ENCODE data around the gene PEAK1.

The PEAK1 gene

DNA sequence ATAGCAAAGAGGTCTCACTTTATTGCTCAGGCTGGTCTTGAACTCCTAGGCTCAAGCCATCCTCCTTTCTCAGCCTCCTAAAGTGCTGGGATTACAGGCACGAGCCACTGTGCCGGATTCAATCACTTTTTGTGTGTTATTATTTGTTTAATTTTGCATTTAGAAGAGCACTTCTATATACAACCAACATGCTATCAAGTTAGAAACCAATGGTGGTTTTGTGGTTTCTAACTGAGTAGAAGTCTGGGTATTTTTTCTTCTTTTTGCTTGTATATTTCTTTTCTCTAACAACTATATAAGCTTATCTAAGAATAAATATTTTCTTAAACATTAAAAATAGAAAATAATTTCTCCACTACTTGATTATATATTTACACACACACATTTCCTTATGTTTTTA, 86.7 kb downstream of the PEAK1 start:
- H3K36me3 ChIP-seq (ENCODE audit: control insufficient read depth in 2 of 2, insufficient read depth in 2 of 2, low read length in 2 of 2): no peaks in the 10 kb centered on the region
- H3K9me3 ChIP-seq (ENCODE audit: control insufficient read depth in 2 of 2, low read length in 2 of 2): no peaks in the 10 kb centered on the region
- H3K9ac ChIP-seq (ENCODE audit: low read length in 2 of 2): no peak overlapping the region
- H3K27ac ChIP-seq (ENCODE audit: low read length): no peak overlapping the region
- H3K27me3 ChIP-seq (ENCODE audit: control insufficient read depth in 1 of 2, insufficient read depth in 2 of 2, low read length in 2 of 2): no peaks in the 10 kb centered on the region
- no peaks in the 10 kb centered on the region for H3K4me1 ChIP-seq (ENCODE audit: control insufficient read depth, insufficient read depth, low read length)
- H3K4me3 ChIP-seq (ENCODE audit: low read length in 2 of 2): no peak overlapping the region

- H3K27ac ChIP-seq (ENCODE audit: low read length): no peak overlapping the region
- peaks cover 0 to 2% of the 10 kb centered on the region in 2 donors for H3K9me3 ChIP-seq (ENCODE audit: control insufficient read depth in 2 of 2, low read length in 2 of 2)
- H3K27me3 ChIP-seq (ENCODE audit: control insufficient read depth in 1 of 2, insufficient read depth in 2 of 2, low read length in 2 of 2): no peaks in the 10 kb centered on the region
- H3K36me3 ChIP-seq (ENCODE audit: control insufficient read depth in 2 of 2, insufficient read depth in 2 of 2, low read length in 2 of 2): no peaks in the 10 kb centered on the region
- H3K9ac ChIP-seq (ENCODE audit: low read length in 2 of 2): no peak overlapping the region
- H3K4me3 ChIP-seq (ENCODE audit: low read length in 2 of 2): no peak overlapping the region
- H3K4me1 ChIP-seq (ENCODE audit: control insufficient read depth, insufficient read depth, low read length): no peaks in the 10 kb centered on the region
These were observed 90.7 kb downstream of the PEAK1 start for GRCh38 chr15:77329202-77329601.

DNA sequence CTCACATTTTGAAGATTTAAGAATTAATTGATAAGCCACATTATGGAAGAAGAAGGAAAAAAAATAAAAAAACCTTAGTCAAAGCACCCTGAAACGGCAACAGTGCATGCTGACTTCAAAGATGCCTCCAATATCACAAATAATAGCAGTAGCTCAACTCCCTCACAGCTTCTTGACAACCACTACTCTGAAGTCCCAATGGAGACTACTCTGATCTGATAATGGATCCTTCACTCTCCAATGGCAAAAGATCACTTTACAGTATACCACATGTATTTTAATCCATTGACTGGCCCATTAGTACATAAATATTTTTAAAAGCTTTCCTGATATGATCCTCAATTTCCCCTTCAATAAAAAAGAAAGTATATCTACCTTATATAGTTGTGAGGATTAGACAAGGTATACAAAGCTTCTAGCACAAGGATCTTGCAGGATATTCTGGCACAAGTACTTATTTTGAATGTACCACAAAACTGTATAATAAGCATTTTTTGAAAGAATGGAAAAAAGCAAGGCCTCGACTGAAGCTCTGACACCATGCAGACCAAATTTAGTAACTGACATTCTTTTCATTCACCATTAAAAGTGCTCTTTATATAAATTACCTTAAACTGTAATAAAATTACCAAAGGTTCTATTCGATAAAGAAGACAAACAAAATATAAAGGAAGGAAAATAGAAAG, 91.9 kb downstream of the PEAK1 start:
- no peaks in the 10 kb centered on the region for H3K27me3 ChIP-seq (ENCODE audit: control insufficient read depth in 1 of 2, insufficient read depth in 2 of 2, low read length in 2 of 2)
- H3K4me3 ChIP-seq (ENCODE audit: low read length in 2 of 2): no peak overlapping the region
- H3K27ac ChIP-seq (ENCODE audit: low read length): no peak overlapping the region
- H3K9me3 ChIP-seq (ENCODE audit: control insufficient read depth in 2 of 2, low read length in 2 of 2): peaks cover 0 to 2% of the 10 kb centered on the region in 2 donors
- H3K36me3 ChIP-seq (ENCODE audit: control insufficient read depth in 2 of 2, insufficient read depth in 2 of 2, low read length in 2 of 2): no peaks in the 10 kb centered on the region
- H3K4me1 ChIP-seq (ENCODE audit: control insufficient read depth, insufficient read depth, low read length): no peaks in the 10 kb centered on the region
- H3K9ac ChIP-seq (ENCODE audit: low read length in 2 of 2): no peak overlapping the region

GRCh38 chr15:77327168-77327567, 92.7 kb downstream of the PEAK1 start:
- H3K36me3 ChIP-seq (ENCODE audit: control insufficient read depth in 2 of 2, insufficient read depth in 2 of 2, low read length in 2 of 2): no peaks in the 10 kb centered on the region
- H3K9me3 ChIP-seq (ENCODE audit: control insufficient read depth in 2 of 2, low read length in 2 of 2): peaks cover 0 to 2% of the 10 kb centered on the region in 2 donors
- no peak overlapping the region for H3K4me3 ChIP-seq (ENCODE audit: low read length in 2 of 2)
- H3K4me1 ChIP-seq (ENCODE audit: control insufficient read depth, insufficient read depth, low read length): no peaks in the 10 kb centered on the region
- no peak overlapping the region for H3K9ac ChIP-seq (ENCODE audit: low read length in 2 of 2)
- no peak overlapping the region for H3K27ac ChIP-seq (ENCODE audit: low read length)
- no peaks in the 10 kb centered on the region for H3K27me3 ChIP-seq (ENCODE audit: control insufficient read depth in 1 of 2, insufficient read depth in 2 of 2, low read length in 2 of 2)

DNA sequence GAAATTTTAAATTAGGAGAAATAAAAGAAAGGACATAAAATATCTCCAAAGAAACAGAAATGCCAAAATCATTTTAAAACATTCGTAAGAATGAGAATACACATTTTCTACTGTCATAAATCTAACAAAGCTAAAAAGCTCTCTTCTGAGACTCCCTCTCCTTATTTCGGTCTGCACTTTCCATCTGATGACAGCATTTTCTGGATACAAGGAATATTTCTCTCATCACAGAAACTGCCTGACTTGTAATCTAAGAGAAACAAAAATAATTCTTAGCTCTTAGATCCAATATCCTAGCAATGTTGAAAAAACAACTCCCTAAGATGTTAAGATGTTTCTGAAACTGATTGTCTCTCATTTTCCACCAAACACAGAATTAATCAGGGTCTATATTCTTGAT, 93.5 kb downstream of the PEAK1 start:
- Histone ChIP-seq H3K9me3 (ENCODE audit: control insufficient read depth in 2 of 2, low read length in 2 of 2) (peaks cover 0 to 2% of the 10 kb centered on the region in 2 donors), H3K4me1 (ENCODE audit: control insufficient read depth, insufficient read depth, low read length) (no peaks in the 10 kb centered on the region)

GRCh38 chr15:77312523-77312922, 107.4 kb downstream of the PEAK1 start:
- Histone ChIP-seq H3K27me3 (ENCODE audit: control insufficient read depth in 1 of 2, insufficient read depth in 2 of 2, low read length in 2 of 2) (no peaks in the 10 kb centered on the region), H3K36me3 (ENCODE audit: control insufficient read depth in 2 of 2, insufficient read depth in 2 of 2, low read length in 2 of 2) (no peaks in the 10 kb centered on the region), H3K4me3 (ENCODE audit: low read length in 2 of 2) (no peak overlapping the region), H3K9ac (ENCODE audit: low read length in 2 of 2) (no peak overlapping the region), H3K4me1 (ENCODE audit: control insufficient read depth, insufficient read depth, low read length) (no peaks in the 10 kb centered on the region), H3K27ac (ENCODE audit: low read length) (no peak overlapping the region), H3K9me3 (ENCODE audit: control insufficient read depth in 2 of 2, low read length in 2 of 2) (no peaks in the 10 kb centered on the region)

More for the DNA sequence above, 93.5 kb downstream of the PEAK1 start:
- no peak overlapping the region for H3K4me3 ChIP-seq (ENCODE audit: low read length in 2 of 2)
- H3K36me3 ChIP-seq (ENCODE audit: control insufficient read depth in 2 of 2, insufficient read depth in 2 of 2, low read length in 2 of 2): no peaks in the 10 kb centered on the region
- H3K27ac ChIP-seq (ENCODE audit: low read length): no peak overlapping the region
- H3K27me3 ChIP-seq (ENCODE audit: control insufficient read depth in 1 of 2, insufficient read depth in 2 of 2, low read length in 2 of 2): no peaks in the 10 kb centered on the region
- H3K9ac ChIP-seq (ENCODE audit: low read length in 2 of 2): no peak overlapping the region

- H3K27ac ChIP-seq (ENCODE audit: low read length): no peak overlapping the region
- H3K27me3 ChIP-seq (ENCODE audit: control insufficient read depth in 1 of 2, insufficient read depth in 2 of 2, low read length in 2 of 2): no peaks in the 10 kb centered on the region
- H3K9ac ChIP-seq (ENCODE audit: low read length in 2 of 2): no peak overlapping the region
- H3K4me3 ChIP-seq (ENCODE audit: low read length in 2 of 2): no peak overlapping the region
- H3K9me3 ChIP-seq (ENCODE audit: control insufficient read depth in 2 of 2, low read length in 2 of 2): no peaks in the 10 kb centered on the region
- H3K4me1 ChIP-seq (ENCODE audit: control insufficient read depth, insufficient read depth, low read length): no peaks in the 10 kb centered on the region
- no peaks in the 10 kb centered on the region for H3K36me3 ChIP-seq (ENCODE audit: control insufficient read depth in 2 of 2, insufficient read depth in 2 of 2, low read length in 2 of 2)
These were observed 108.1 kb downstream of the PEAK1 start for GRCh38 chr15:77311618-77312398.

GRCh38 chr15:77311020-77311419, 108.9 kb downstream of the PEAK1 start:
- Histone ChIP-seq H3K9me3 (ENCODE audit: control insufficient read depth in 2 of 2, low read length in 2 of 2) (no peaks in the 10 kb centered on the region), H3K9ac (ENCODE audit: low read length in 2 of 2) (no peak overlapping the region), H3K27me3 (ENCODE audit: control insufficient read depth in 1 of 2, insufficient read depth in 2 of 2, low read length in 2 of 2) (no peaks in the 10 kb centered on the region), H3K4me3 (ENCODE audit: low read length in 2 of 2) (no peak overlapping the region), H3K27ac (ENCODE audit: low read length) (no peak overlapping the region), H3K36me3 (ENCODE audit: control insufficient read depth in 2 of 2, insufficient read depth in 2 of 2, low read length in 2 of 2) (no peaks in the 10 kb centered on the region), H3K4me1 (ENCODE audit: control insufficient read depth, insufficient read depth, low read length) (no peaks in the 10 kb centered on the region)

DNA sequence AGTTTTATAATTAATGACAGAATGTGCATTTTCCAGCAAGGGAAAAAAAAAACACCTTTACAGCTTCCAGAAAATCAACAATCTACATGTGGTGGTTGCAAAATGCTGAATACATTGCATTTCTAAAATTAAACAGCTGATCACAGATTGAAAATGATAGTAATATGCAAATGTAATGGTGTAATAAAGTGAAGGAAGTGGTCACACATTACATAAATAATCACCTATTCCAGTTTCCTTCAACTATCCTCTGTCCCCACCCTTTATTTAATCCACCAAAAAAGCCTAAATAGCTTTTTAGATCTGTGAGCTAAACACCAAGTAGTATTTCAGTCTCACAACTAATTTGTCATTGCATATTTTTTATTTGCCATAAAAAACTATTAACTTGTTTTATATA, 110.5 kb downstream of the PEAK1 start:
- Histone ChIP-seq H3K27me3 (ENCODE audit: control insufficient read depth in 1 of 2, insufficient read depth in 2 of 2, low read length in 2 of 2) (no peaks in the 10 kb centered on the region), H3K36me3 (ENCODE audit: control insufficient read depth in 2 of 2, insufficient read depth in 2 of 2, low read length in 2 of 2) (no peaks in the 10 kb centered on the region), H3K4me3 (ENCODE audit: low read length in 2 of 2) (no peak overlapping the region), H3K4me1 (ENCODE audit: control insufficient read depth, insufficient read depth, low read length) (no peaks in the 10 kb centered on the region), H3K9ac (ENCODE audit: low read length in 2 of 2) (no peak overlapping the region), H3K27ac (ENCODE audit: low read length) (no peak overlapping the region), H3K9me3 (ENCODE audit: control insufficient read depth in 2 of 2, low read length in 2 of 2) (no peaks in the 10 kb centered on the region)

DNA sequence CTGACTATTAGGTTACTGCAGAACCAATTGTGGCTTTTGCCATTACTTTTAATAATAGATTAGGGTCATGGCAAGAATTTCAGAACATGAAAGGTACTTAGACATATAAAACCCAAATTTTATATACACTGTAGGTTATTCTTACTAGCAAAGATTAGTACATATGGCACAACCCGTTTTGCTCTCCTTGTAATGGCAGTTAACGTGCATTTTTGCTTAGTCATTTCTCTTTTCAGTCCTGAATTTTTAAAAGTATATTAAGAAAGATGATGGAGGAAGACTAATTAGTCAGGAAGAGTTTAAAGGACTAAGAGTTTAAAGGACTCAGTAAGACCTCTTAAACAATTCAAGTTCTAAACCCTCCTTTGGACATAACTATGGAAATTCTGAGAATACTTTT, 114.0 kb downstream of the PEAK1 start:
- H3K4me1 ChIP-seq (ENCODE audit: control insufficient read depth, insufficient read depth, low read length): no peaks in the 10 kb centered on the region

GRCh38 chr15:77296773-77297337, 123.0 kb downstream of the PEAK1 start:
- Histone ChIP-seq H3K27me3 (ENCODE audit: control insufficient read depth in 1 of 2, insufficient read depth in 2 of 2, low read length in 2 of 2) (no peaks in the 10 kb centered on the region), H3K36me3 (ENCODE audit: control insufficient read depth in 2 of 2, insufficient read depth in 2 of 2, low read length in 2 of 2) (no peaks in the 10 kb centered on the region), H3K9me3 (ENCODE audit: control insufficient read depth in 2 of 2, low read length in 2 of 2) (no peaks in the 10 kb centered on the region), H3K27ac (ENCODE audit: low read length) (no peak overlapping the region), H3K4me3 (ENCODE audit: low read length in 2 of 2) (no peak overlapping the region), H3K4me1 (ENCODE audit: control insufficient read depth, insufficient read depth, low read length) (no peaks in the 10 kb centered on the region), H3K9ac (ENCODE audit: low read length in 2 of 2) (no peak overlapping the region)

More for the DNA sequence above, 114.0 kb downstream of the PEAK1 start:
- no peak overlapping the region for H3K27ac ChIP-seq (ENCODE audit: low read length)
- no peaks in the 10 kb centered on the region for H3K27me3 ChIP-seq (ENCODE audit: control insufficient read depth in 1 of 2, insufficient read depth in 2 of 2, low read length in 2 of 2)
- no peaks in the 10 kb centered on the region for H3K36me3 ChIP-seq (ENCODE audit: control insufficient read depth in 2 of 2, insufficient read depth in 2 of 2, low read length in 2 of 2)
- no peak overlapping the region for H3K9ac ChIP-seq (ENCODE audit: low read length in 2 of 2)
- no peak overlapping the region for H3K4me3 ChIP-seq (ENCODE audit: low read length in 2 of 2)
- H3K9me3 ChIP-seq (ENCODE audit: control insufficient read depth in 2 of 2, low read length in 2 of 2): no peaks in the 10 kb centered on the region
